22Rv1 (cell line): ENCODE results near the gene PHACTR1.

Experiments
- H3K27ac ChIP-seq: fragments of 450-650 bp; 2 replicates; pipeline ENCODE4 v1.5.1; 2017
- ZFX ChIP-seq: fragments of 450-650 bp; IDR thresholded peaks from 2 replicates; pipeline ENCODE4 v1.6.1; 2017; ENCODE audit warnings: antibody characterized with exemption, borderline replicate concordance
- TF ChIP-seq, protein P1 (sequence below): fragments of 450-650 bp; IDR thresholded peaks from 2 replicates; pipeline ENCODE4 v1.5.1; 2017; ENCODE audit warnings: mild to moderate bottlenecking

The PHACTR1 gene

DNA sequence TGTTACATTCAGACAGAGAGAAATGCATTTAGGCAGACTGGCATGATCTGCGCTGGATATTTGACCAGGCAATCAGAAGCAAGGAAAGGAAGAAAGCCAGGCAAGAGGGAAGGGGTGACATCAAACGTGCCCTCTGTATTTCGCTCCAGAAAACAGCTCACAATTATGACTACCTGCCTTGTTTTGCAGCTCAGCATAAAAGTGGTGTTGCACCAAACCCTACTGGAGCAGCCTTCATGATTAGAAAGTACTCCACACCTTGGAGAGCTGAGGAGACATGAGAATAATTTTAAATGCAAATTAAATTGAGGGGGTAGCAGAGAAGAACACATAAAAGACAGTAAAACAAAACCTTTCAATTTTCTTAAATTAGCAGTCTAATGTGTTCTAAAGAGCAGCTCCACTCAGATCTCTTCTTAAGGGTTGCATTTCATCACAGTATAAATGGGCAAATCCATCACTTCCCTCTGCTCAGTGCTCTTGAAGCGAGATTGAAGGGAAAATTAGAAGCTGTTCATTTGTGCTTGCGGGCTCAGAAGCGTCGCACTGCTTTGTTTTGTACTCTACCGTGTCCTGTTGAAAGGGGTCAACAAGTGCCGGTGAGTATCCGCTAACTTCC is at the start of gene PHACTR1:
PHACTR1 (plus strand) TSS at position 470 of the 619 bp plus-strand sequence.
- H3K27ac ChIP-seq = no peak within 1 kb of the TSS
- no peak for TF ChIP-seq ZFX
- TF ChIP-seq, protein P1, sequence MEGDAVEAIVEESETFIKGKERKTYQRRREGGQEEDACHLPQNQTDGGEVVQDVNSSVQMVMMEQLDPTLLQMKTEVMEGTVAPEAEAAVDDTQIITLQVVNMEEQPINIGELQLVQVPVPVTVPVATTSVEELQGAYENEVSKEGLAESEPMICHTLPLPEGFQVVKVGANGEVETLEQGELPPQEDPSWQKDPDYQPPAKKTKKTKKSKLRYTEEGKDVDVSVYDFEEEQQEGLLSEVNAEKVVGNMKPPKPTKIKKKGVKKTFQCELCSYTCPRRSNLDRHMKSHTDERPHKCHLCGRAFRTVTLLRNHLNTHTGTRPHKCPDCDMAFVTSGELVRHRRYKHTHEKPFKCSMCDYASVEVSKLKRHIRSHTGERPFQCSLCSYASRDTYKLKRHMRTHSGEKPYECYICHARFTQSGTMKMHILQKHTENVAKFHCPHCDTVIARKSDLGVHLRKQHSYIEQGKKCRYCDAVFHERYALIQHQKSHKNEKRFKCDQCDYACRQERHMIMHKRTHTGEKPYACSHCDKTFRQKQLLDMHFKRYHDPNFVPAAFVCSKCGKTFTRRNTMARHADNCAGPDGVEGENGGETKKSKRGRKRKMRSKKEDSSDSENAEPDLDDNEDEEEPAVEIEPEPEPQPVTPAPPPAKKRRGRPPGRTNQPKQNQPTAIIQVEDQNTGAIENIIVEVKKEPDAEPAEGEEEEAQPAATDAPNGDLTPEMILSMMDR = no peak

DNA sequence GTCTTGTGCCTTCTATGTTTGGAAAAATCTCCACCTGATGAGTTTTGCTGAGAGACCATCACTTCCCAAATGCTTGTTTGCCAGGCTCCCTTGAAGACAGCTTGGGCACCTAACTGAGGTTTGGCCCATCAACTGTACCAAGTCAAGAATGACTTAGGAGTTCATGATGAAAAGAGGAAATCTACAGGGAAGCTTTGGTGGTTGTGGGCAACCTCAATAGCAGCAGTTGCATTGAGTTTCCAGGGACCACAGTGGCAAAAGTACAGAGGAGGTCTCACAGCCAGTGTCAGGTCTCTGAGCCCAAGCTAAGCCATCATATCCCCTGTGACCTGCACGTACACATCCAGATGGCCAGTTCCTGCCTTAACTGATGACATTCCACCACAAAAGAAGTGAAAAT is 49.7 kb upstream of the PHACTR1 start:
- no peak overlapping the region for H3K27ac ChIP-seq
- no peak for TF ChIP-seq ZFX
- TF ChIP-seq, protein P1 = no peak

DNA sequence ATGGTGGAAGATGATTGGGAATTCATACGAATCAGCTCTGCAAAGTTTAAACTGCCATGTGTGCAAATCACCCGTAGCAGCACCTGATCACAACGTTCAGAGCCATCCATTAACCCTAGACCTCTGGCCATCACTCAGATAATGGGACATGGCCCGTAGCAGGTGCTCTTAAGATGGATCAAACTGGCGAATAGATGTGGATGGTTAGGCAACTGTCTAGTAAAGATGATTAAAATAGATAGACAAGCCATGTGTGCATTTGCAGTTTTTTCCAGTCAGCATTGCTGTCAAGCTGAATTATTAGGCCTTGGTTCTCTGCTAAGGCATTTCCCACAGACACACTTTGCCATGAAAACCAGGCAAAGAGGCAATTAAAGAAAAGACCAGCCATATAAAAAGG is 40.6 kb upstream of the PHACTR1 start:
- TF ChIP-seq, protein P1 = no peak
- TF ChIP-seq ZFX = no peak
- no peak overlapping the region for H3K27ac ChIP-seq

DNA sequence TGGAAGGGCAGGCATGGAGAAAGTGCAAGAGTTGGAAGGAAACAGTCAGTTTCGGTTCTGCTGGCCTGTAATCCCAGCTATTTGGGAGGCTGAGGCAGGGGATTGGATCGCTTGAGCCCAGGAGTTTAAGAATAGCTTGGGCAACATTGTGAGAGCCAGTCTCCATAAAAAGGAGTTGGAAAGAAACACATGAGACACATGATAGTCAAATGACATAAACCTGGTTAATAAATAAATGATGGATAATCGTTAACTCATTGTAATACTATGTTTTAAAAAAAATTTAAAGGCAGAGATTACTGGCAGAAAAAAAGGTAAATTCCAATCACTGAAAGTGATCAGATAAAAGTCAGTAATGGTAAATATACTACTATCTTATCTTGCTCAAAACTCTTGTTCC is 37.2 kb upstream of the PHACTR1 start:
- TF ChIP-seq, protein P1 = no peak
- TF ChIP-seq ZFX = no peak
- H3K27ac ChIP-seq = no peak overlapping the region

DNA sequence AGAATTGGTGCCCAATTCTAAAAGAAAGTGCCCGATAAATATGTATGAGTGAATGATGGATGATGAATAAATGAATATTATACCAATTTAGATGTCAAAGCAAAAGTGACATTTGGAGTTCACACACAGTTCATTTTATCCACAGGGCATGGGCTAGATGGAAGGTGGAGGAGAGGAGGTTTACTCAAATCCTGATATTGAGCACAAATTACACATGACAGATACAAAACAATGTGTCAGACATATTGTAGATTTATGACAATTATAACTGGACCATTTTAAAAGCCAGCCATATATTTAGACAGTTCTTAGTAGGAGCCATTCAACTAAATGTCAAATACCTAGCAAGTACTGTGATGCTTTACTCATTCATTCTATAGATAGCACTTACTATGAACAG is 23.4 kb upstream of the PHACTR1 start:
- TF ChIP-seq, protein P1 = no peak
- no peak for TF ChIP-seq ZFX
- no peak overlapping the region for H3K27ac ChIP-seq

DNA sequence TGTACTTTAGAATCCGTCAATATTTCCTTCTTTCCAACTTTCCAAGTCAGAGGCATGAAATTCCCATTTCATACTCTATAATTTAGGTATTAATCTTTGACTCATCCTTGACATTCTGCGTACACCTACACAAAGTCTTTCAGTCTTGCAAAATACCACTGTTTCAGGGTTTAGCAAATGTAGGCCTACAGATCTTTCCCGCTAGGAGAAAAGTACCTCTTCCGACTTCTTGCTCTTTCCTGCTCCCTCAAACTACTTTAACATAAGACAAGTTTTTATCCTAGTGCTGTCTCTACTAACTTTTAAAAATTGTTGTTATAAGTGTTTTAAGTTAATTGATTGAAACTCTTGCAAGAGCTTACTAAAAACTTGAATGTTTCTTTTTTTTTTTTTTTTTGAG is 18.3 kb upstream of the PHACTR1 start:
- TF ChIP-seq ZFX = no peak
- TF ChIP-seq, protein P1 = no peak
- H3K27ac ChIP-seq = no peak overlapping the region

DNA sequence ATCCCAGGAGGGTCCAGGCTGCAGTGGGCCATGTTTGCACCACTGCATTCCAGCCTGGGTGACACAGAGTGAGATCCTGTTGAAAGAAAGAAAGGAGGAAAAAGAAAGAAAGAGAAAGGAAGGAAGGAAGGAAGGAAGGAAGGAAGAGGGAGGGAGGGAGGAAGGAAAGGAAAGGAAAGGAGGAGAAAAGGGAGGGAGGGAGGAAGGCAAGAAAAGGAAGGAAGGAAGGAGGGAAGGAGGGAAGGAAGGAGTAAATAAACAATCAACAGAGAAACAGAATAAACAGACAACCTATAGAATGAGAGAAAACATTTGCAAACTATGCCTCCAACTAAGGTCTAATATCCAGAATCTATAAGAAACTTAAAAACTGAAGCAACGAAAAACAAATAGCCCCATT is 11.6 kb upstream of the PHACTR1 start:
- TF ChIP-seq, protein P1 = no peak
- no peak for TF ChIP-seq ZFX
- no peak overlapping the region for H3K27ac ChIP-seq
